Activated naive CD4-positive, alpha-beta T cell treated with anti-CD3 and anti-CD28 coated beads, Interleukin-2, amount 50 U/mL, for 24 hours (primary cell): ENCODE results near the gene DTX3.
A peak's percentile ranks its signal among the peaks of the same experiment; 100 is the strongest.

Experiments
- H3K27ac Mint-ChIP-seq: one replicate; pipeline ENCODE4 v1.8.0; 2021; ENCODE audit warnings: mild to moderate bottlenecking, mixed read lengths
- H3K27me3 Mint-ChIP-seq: one replicate; pipeline ENCODE4 v1.8.0; 2021; ENCODE audit warnings: mixed read lengths
- H3K36me3 Mint-ChIP-seq: one replicate; pipeline ENCODE4 v1.8.0; 2021; ENCODE audit warnings: mixed read lengths
- H3K4me1 Mint-ChIP-seq: one replicate; pipeline ENCODE4 v1.8.0; 2021; ENCODE audit warnings: mixed read lengths
- H3K4me3 Mint-ChIP-seq: one replicate; pipeline ENCODE4 v1.8.0; 2021; ENCODE audit warnings: mild to moderate bottlenecking, mixed read lengths
- H3K9me3 Mint-ChIP-seq: one replicate; pipeline ENCODE4 v1.8.0; 2021; ENCODE audit warnings: mixed read lengths

Gene DTX3

DNA sequence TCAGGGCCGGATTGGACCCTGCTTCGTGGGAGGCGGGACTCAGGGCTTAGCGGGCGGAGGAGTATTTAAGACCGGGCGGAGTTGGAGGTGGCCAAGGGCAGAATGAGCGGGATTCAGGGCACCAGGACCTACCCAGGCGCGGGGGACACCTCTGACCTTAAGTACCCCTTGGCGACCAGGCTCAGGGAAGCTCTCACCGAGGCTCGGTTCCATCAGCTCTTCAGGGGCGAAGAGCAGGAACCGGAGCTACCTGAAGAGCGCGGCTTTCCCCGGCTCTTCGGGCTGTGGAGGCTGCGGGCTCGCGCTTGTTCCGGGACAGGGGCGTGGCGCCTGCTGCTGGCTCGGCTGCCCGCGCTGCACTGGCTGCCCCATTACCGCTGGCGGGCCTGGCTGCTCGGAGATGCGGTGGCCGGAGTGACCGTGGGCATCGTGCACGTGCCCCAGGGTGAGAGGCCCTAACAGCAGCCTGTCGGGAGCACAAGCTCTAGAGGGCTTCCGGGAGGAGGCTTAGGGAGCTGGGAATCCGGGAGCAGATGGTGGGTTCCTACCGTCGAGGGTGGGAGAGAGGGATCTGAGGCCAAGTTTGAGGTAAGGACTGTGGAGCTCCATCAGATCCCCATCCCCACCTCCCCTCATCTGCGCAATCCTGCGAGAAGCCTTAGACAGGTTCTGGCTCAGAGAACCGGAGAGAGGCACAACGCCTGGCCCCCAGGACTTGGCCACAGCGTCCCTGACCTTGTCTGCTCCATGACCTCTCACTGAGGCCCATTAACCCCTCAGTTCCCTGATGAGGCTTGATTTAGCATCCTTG, 15.0 kb downstream of the DTX3 start:
- Mint-ChIP-seq H3K27ac (no peak overlapping the region), H3K9me3 (no peaks in the 10 kb centered on the region), H3K4me3 (peak overlapping the region; percentile 67), H3K36me3 (no peaks in the 10 kb centered on the region), H3K27me3 (peaks cover 55% of the 10 kb centered on the region), H3K4me1 (peaks cover 34% of the 10 kb centered on the region)

DNA sequence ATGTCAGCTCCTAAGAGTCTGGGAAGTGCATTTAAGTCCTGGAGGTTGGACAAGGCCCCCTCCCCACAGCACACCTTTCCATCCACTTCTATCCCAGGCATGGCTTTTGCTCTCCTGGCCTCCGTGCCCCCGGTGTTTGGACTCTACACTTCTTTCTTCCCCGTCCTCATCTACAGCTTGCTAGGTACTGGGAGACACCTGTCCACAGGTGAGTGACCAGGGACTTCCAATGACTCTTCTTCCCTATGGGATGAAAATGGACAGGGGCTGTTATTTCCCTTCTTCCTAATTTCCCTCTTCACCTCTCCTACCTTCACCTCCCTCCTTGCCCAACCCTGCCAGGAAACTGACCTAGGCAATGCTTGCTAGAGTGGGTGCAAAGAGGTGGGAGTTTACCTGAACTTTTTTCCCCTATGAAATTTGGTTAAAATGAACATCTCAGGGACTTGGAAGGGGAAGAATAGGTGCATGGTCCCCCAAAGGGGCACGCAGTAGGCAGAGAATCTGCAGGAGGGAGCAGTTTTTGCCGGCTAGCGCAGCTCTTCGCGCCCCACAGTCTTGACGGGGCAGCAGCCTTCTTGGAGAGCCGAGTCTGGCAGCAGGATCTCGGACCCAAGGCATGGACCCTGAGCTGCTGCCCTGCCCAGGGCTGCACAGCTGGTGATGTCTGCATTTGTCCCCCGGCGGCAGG, 15.8 kb downstream of the DTX3 start:
- Mint-ChIP-seq H3K9me3 (no peaks in the 10 kb centered on the region), H3K27me3 (peaks cover 59% of the 10 kb centered on the region), H3K4me3 (peak overlapping the region; percentile 84), H3K36me3 (no peaks in the 10 kb centered on the region), H3K4me1 (peaks cover 34% of the 10 kb centered on the region), H3K27ac (peak overlapping the region; percentile 25)

DNA sequence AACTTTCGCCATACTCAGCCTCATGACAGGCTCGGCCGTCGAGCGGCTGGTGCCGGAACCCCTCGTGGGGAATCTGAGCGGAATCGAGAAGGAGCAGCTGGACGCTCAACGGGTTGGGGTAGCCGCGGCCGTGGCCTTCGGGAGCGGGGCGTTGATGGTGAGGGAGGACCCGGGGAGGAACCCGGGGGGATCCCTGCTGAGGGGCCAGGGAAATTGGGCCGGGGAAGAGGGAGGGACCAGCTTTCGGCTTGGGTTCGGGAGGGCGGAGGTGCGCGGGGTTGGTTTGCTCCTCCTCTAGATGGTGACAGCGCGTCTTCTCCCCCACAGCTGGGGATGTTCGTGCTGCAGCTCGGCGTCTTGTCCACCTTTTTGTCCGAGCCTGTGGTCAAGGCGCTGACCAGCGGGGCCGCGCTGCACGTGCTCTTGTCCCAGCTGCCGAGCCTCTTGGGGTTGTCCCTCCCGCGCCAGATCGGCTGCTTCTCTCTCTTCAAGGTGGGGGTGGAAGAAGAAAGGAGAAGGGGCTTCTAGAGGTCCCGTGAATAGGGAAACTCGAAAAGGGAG, 16.4 kb downstream of the DTX3 start:
- Mint-ChIP-seq H3K27ac (no peak overlapping the region), H3K27me3 (peaks cover 62% of the 10 kb centered on the region)

DNA sequence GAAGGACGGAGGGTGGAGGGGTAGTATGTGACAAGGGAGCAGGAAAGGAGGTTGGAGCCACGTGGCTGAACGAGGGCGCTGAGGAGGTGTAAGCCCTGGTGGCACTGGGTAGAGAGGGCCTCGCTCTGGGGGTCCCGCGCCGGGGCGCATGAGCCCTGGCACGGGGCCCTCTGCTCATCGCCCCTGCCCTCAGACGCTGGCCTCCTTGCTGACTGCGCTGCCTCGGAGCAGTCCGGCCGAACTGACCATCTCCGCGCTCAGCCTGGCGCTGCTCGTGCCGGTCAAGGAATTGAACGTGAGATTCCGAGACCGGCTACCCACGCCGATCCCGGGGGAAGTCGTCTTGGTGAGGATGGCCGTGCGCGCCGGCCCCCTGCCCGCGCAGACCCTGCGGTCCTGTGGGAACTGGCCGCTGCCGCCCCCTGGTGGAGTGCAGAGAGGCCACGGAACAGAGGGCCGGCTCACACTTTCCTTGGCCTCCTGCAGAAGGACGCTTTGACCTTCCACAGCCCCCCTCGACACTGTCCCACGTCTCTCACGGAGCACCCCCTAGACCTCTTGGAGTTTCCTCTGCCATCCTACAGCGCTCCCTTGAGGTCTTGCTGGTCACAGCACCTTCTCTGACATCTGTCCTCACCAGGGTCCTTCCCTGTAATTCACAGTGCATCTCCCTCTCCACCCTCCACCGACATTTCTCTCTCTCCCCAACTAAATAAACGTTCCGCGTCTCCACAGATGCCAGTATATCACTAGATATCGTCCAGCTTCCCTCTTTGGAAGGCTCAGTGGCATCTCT, 17.1 kb downstream of the DTX3 start:
- peaks cover 67% of the 10 kb centered on the region for H3K27me3 Mint-ChIP-seq
- peak overlapping the region; percentile 84 for H3K4me3 Mint-ChIP-seq
- peaks cover 34% of the 10 kb centered on the region for H3K4me1 Mint-ChIP-seq
- H3K36me3 Mint-ChIP-seq: no peaks in the 10 kb centered on the region
- no peak overlapping the region for H3K27ac Mint-ChIP-seq
- no peaks in the 10 kb centered on the region for H3K9me3 Mint-ChIP-seq

More for the DNA sequence above, 16.4 kb downstream of the DTX3 start:
- Mint-ChIP-seq H3K4me1 (peaks cover 34% of the 10 kb centered on the region), H3K9me3 (no peaks in the 10 kb centered on the region), H3K4me3 (peak overlapping the region; percentile 84), H3K36me3 (no peaks in the 10 kb centered on the region)

DNA sequence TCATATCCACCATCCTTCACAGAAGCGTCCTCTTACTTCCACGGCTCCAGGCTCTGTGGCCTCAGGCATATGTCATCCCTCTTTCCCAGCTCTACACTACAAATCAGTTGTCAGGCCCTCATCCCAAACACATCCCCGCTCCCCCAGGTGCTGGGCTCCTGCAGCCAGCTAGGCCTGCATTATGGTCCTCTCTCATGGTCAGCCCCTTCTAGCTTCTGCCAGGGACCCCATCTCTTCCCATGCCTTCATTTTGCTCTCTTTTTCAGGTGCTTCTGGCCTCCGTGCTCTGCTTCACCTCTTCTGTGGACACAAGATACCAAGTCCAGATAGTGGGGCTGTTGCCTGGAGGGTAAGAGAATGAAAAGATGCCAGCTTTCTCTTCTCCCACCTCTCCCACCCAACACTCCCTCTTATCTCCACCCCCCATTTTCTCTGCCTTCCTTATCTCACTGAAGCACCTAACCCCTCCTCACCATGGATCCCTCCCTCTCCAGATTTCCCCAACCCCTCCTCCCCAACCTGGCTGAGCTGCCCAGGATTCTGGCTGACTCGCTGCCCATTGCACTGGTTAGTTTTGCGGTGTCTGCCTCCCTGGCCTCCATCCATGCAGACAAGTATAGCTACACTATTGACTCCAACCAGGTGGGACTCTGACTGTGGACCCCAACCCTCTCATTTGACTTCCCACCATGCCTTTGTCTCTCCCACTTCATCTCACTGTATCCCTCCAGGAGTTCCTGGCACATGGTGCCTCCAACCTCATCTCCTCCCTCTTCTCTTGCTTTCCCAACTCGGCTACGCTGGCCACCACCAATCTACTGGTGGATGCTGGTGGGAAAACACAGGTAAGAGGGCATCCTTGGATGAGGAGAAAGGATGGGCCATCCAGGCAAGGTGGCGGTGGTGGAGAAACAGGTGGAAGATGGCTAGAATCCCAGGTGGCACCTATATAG, 17.9 kb downstream of the DTX3 start:
- Mint-ChIP-seq H3K27ac (no peak overlapping the region), H3K9me3 (no peaks in the 10 kb centered on the region), H3K4me3 (peak overlapping the region; percentile 84), H3K36me3 (no peaks in the 10 kb centered on the region), H3K4me1 (peaks cover 34% of the 10 kb centered on the region), H3K27me3 (peaks cover 69% of the 10 kb centered on the region)

DNA sequence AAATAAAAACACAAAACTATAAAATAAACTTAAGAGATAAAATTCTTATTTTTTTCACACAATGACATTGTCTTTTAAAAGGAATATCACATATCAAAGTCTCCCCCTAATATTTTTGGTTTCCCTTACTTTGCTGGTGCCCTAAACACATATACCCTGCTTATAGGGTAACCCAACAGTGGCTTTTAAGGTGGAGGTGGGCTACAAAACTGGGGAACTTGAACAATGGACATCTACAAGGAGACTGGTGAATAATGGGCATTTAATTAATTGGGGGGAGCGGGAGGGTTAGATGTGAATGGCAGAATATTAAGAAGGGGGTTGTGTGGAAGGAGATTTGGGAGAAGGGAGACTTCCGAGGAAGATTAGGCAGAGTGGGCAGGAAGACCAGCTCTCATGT, 18.8 kb downstream of the DTX3 start:
- Mint-ChIP-seq H3K36me3 (no peaks in the 10 kb centered on the region), H3K9me3 (no peaks in the 10 kb centered on the region), H3K4me3 (no peak overlapping the region), H3K27ac (no peak overlapping the region), H3K4me1 (peaks cover 40% of the 10 kb centered on the region), H3K27me3 (peaks cover 70% of the 10 kb centered on the region)

DNA sequence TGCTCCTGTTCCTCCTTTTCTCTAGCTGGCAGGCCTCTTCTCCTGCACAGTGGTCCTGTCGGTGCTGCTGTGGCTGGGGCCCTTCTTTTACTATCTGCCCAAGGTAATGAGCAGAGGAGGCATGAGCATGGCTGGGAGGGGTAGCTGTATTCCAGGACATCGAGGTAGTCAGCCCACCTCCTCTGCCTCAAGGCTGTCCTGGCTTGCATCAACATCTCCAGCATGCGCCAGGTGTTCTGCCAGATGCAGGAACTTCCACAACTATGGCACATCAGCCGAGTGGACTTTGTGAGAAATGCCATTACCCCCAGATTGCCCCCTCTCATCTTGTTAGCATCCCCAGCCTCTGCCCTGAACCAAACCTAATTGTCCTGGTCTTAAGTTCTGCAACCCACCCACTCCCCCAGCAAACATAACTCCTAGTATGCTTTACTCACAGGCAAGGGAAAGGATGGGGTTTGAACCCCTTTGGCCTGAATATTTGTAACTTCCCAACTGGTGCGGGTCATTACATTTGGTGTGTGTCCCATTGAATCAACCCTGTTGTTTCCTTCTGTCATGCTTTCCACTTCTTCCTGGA, 19.3 kb downstream of the DTX3 start:
- Mint-ChIP-seq H3K27ac (no peak overlapping the region), H3K4me3 (no peak overlapping the region), H3K36me3 (no peaks in the 10 kb centered on the region), H3K4me1 (peaks cover 40% of the 10 kb centered on the region), H3K27me3 (peaks cover 73% of the 10 kb centered on the region), H3K9me3 (no peaks in the 10 kb centered on the region)

DNA sequence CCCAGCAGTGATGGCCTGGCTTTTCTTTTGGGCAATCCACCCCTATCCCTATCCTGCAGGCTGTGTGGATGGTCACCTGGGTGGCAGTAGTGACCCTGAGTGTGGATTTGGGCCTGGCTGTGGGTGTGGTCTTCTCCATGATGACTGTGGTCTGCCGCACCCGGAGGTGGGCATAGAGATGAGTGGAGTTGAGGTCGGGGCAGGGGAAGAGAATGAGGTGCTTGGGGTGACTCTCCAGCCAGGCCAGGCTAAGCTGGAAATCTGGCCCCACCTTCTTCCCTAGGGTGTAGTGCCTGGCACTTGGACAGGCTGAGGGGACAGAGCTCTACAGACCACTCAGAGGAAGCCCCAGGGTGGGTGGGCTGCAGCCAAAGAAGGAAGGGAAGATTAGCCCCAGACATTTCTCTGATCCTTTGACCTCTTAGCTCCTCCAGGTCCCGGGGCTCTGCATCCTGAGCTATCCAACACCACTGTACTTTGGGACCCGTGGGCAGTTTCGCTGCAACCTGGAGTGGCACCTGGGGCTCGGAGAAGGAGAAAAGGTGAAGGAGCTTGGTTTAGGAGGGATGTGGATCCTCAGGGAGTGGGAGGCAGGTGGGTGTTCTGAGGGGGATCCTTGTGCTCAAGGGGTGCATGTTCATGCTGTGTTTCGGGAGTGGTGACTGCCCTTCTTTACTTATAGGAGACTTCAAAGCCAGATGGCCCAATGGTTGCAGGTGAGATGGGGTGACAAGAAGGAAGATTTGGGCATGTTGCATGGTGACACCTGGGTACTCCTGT, 20.0 kb downstream of the DTX3 start:
- no peaks in the 10 kb centered on the region for H3K36me3 Mint-ChIP-seq

DNA sequence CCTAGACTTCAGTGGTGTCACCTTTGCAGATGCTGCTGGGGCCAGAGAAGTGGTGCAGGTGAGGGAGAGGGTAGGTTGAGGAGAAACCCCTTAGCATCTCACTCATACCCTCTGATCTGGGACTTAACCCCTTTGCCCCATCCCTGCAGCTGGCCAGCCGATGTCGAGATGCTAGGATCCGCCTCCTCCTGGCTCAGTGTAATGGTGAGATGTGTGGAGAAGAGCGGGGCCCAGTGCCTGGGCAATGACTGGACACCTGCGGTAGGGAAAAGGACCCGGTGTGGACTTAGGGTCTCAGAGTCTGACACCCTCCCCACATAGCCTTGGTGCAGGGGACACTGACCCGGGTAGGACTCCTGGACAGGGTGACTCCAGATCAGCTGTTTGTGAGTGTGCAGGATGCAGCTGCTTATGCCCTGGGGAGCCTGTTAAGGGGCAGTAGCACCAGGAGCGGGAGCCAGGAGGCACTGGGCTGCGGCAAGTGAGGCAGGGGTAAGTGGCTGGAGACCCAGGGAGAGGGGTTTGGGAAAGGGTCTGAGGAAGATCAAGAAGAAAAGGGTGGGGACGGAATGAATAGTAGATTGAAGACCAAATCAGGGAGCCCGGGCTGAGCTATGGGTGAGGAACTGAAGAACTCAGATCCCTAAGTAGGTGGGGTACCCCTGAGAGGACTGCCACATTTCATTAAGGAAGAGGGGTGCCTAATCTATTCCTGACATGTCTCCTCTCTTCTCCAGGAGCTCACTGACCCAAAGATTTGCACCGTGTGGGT, 20.8 kb downstream of the DTX3 start:
- no peaks in the 10 kb centered on the region for H3K36me3 Mint-ChIP-seq
- H3K27me3 Mint-ChIP-seq: peaks cover 74% of the 10 kb centered on the region
- no peak overlapping the region for H3K4me3 Mint-ChIP-seq
- no peak overlapping the region for H3K27ac Mint-ChIP-seq
- peaks cover 26% of the 10 kb centered on the region for H3K4me1 Mint-ChIP-seq
- H3K9me3 Mint-ChIP-seq: no peaks in the 10 kb centered on the region

More for the DNA sequence above, 20.0 kb downstream of the DTX3 start:
- Mint-ChIP-seq H3K4me1 (peaks cover 34% of the 10 kb centered on the region), H3K9me3 (no peaks in the 10 kb centered on the region), H3K27ac (no peak overlapping the region), H3K4me3 (no peak overlapping the region), H3K27me3 (peaks cover 69% of the 10 kb centered on the region)

DNA sequence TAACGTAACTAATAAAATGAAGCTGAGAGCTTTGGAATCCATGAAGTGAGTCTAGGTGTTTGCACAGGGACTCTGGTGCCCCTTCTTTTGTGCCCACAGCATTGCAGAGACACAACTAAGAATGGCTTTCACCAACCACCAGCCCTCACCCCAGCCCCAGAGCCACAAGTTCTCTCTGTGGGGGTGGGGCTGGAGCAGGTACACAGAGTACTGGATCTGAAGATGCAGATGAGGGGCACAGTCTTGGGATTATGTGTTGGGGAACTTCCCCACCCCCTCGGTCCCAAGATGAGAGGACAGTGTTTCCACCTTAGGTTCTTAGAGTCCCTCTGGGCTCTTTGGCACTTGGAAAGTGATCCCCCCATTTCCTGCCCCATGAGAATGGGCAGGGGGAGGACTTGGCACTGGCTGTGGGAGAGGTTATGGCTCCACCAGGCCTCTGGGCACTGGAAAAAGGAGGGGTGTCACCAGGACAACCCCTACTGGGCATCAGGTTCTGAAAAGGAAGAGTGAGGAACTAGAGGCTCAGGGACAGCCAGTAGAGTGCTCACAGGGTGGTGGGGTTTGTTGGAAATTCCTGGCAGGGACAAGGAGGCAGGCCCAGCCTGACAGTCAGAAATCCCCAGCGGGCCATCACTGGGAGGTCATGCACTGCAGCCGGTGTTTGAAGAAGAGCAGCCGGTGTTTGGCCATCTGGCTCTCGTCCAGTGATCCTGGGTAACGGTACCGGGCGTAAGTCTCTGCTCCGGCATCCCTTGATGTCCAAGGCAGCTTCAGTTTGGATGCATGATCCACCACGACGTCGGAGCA, 21.7 kb downstream of the DTX3 start:
- H3K27ac Mint-ChIP-seq: peak overlapping the region; percentile 24
- peak overlapping the region; percentile 26 for H3K4me3 Mint-ChIP-seq
- H3K36me3 Mint-ChIP-seq: no peaks in the 10 kb centered on the region
- no peaks in the 10 kb centered on the region for H3K9me3 Mint-ChIP-seq
- H3K4me1 Mint-ChIP-seq: peaks cover 18% of the 10 kb centered on the region
- H3K27me3 Mint-ChIP-seq: peaks cover 73% of the 10 kb centered on the region

DNA sequence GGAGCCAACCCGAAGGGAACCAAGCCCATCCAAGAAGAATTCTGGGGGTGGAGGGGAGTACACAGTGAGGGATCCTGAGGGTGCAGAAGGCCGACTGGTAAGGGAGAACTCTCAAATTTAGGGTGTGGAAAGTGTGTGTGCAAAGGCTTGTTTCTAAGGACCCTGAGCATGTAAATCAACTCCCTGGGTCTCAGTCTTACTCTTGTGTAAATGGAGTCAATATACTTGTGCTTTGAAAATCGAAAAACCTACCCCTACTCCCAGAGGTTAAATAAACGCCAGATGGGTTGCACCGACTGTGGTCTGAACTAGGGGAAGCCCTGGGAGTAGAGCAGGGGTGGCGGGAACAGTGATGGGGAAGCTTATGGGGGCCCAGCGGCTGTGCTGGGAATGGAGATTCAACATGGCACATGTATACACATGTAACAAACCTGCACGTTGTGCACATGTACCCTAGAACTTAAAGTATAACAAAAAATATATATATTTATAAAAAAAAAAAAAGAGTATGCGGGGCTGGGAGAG, 22.4 kb downstream of the DTX3 start:
- Mint-ChIP-seq H3K27ac (no peak overlapping the region), H3K4me1 (peaks cover 11% of the 10 kb centered on the region), H3K9me3 (no peaks in the 10 kb centered on the region), H3K27me3 (peaks cover 75% of the 10 kb centered on the region), H3K36me3 (no peaks in the 10 kb centered on the region), H3K4me3 (no peak overlapping the region)

DNA sequence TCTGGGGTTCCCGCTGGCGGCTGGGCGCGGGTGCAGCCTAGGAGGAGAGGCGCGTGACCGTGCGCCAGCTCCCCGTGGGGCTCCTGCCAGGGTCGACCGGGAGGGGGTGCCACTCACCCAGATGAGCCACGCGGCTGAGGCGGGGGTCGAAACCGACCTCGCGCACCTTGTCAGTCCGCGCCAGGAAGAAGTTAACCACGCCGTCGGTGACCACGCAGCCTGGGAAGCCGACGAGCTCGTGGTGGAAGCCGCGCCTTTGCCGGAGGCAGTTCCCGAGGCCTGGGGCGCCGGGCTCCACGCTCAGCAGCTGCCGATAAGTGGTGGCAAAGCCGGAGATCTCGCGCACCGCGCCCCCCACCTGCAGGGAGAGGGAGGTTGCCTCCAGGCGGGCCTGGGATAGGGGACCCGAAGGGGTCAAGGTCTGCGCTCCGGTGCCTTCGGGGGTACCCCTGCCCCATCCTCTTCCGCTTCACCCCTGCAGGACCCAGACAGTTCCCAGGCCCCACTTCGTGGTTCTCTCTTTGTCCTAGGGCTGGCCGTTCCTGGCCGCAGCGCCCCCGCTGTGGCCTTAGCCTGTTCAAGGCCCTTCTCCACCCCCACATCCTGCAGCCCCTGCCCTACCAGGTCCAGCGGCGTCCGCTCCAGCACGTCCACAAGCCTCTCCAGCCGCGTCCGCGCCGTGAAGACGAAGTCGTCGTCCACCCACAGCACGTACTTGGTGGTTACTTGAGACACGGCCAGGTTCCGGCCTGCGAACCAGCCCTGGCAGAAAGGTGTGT, 23.1 kb downstream of the DTX3 start:
- Mint-ChIP-seq H3K27me3 (peaks cover 70% of the 10 kb centered on the region), H3K9me3 (no peaks in the 10 kb centered on the region), H3K27ac (no peak overlapping the region), H3K4me3 (peak overlapping the region; percentile 51), H3K4me1 (peaks cover 8% of the 10 kb centered on the region), H3K36me3 (no peaks in the 10 kb centered on the region)
